ENCODE measurements around the gene MTFR2.

GRCh38 chr6:136265101-136265500 is 15.0 kb upstream of the MTFR2 start:
- no peak for TF ChIP-seq CTCF (IDR thresholded peaks at IDR 0.05)
- TF ChIP-seq POLR2A (IDR thresholded peaks at IDR 0.05), result no peak
